ENCODE measurements around the gene NAP1L1.

NAP1L1 gene

DNA sequence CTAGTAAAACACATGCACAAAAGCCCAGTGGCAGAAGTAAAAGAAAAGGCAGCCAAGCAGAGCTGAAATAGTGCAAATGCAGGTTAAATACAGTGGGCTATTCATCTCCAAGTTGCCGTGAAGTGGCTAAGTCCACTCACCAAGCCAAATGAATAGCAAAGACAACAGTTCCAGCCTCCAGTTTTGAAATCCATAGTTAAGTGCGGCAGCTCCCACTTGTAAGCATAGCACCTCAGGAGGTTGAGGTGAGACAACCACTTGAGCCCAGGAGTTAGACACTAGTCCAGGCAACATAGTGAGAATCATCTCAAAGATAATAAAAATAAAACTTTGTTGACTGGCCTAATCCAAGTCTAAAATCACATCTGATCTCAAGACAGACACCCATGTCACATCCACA is 43.1 kb downstream of the NAP1L1 start:
- DNase-seq (ENCODE audit: low read depth in 3 of 3, low spot score in 1 of 3), result no peak

DNA sequence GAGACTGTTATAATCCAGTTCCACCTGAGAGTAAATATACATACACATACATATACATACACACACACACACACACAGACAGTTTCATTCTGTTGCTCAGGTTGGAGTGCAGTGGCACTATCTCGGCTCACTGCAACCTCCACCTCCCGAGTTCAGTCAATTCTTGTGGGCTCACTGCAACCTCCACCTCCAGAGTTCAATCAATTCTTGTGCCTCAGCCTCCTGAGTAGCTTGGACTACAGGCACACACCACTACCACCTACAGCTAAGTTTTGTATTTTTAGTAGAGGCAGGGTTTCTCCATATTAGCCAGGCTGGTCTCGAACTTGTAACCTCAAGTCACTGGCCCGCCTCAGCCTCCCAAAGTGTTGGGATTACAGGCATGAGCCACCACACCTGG is 44.0 kb downstream of the NAP1L1 start:
- DNase-seq (ENCODE audit: low read depth in 3 of 3, low spot score in 1 of 3), result no peak

DNA sequence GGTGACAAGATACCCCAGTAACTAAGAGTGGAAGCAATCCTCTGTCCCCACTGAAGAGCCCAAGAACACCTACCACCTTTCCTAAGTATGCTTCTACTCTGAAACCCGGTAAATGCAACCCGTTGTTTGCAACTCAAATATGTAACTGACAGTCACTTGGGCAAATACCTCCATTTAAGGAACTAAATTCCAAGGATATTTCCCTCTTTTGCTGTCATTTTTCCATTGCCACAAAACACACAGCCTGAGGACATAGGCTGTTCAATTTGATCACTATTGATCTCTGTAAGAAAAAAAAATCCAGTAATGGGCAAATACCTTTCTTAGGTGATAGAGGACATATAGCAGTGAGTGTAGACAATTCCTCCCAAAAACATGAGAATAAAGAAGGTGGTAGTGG is 46.3 kb downstream of the NAP1L1 start:
- DNase-seq (ENCODE audit: low read depth in 3 of 3, low spot score in 1 of 3), result no peak

DNA sequence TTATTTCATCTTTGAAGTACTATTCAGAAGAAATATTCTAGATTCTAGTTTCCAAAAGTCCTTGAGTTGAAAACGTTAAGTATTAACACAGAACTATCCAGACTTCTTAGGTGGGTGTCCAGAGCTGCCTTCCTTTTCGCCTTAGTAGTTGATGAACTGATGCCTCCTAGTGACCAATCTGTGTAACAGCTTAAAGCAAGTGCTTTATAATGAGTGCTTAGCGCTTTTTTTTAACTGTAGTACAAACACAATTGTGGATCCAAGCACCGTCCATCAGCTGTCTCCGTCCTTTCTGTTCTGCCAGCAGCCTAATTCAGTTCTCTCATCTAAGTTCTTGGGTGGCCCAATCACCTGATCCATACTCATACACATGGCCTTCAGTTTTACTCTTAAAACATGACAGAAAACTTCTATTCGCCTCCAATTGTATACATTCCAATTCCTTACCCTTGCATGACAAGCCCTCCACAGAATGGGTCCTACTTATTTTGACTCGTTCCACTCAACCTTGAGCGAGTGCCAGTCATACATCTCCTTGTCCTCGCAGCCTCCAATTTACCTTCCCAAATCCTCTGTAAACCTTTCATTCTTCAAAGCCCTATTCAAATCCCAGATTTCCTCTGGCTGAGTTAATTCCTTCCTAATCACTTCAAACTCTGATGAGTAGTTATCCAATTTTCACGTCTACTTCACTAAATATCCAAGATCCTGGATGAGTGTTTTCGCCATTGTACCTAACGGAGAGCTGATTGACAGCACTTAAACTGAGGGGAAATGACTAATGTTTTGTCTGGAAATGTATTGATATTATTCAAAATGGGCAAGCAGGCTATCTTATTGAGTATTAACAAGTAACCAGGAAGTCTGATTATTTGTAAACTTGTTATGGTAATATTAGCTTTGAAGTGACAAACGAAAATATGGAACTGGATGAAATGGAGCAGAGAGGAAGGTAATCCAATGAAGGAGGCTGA is 47.1 kb downstream of the NAP1L1 start:
- DNase-seq (ENCODE audit: low read depth in 3 of 3, low spot score in 1 of 3), result peak in 1 of 3 donors; percentile 10

DNA sequence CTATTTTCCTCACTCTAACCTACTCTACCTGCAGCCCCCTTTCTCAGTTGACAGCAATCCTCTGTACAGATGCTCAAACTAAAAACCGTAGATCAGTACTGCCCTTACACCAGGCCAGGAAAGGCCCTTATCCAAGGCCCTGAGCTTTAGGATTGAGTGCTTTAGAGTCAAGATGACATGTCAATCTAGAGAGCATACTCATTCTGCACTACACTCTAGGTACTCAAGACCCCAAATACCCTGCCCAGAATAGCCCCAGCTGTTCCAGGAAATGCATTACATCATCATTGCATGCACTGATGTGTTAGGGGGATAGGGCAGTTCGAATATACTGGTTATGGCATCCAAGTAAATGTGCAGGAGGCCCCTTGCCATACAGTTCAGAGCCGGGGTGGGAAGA is 49.4 kb downstream of the NAP1L1 start:
- no peak for DNase-seq (ENCODE audit: low read depth in 3 of 3, low spot score in 1 of 3)

DNA sequence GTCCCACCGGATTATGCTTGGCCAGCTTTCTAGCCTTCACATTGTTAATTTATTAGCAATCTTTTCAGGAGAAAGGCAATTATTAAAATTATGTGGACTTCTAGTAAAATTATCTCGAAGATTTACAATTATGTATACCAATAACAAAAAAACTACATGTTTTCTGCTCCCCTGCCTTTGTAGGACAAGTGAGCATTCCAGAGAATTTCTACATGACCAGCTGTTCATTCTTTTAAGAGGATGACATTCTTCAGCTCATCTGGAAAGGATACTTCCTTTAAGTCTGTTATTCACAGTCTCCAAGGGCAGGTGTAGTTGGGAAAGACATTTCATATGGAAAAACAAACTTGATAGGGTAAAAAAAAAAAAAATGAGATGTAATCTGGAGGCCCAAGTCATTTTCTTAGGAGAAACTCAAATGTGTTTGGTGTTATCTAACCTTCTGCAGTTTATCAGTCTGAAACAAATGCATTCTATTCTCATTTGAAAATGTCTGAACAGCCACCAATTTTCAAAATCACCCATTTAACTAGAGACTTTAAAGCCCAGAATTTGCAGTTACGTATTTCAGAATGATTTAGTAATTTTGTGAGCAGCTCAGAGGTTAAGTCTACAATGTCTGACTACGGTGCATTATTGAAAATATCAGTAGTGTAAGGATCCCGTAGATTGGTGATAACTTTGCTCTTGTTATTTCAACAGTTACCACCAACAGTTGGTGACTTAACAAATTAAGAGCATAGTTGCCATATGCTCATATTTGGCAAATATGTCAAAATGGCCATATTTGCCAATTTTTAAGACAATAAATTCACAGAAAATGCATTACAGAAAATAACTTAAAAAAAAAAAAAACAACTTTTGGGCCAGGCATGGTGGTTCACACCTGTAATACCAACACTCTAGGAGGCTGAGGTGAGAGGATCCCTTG is 51.1 kb downstream of the NAP1L1 start:
- DNase-seq (ENCODE audit: low read depth in 3 of 3, low spot score in 1 of 3), result no peak

DNA sequence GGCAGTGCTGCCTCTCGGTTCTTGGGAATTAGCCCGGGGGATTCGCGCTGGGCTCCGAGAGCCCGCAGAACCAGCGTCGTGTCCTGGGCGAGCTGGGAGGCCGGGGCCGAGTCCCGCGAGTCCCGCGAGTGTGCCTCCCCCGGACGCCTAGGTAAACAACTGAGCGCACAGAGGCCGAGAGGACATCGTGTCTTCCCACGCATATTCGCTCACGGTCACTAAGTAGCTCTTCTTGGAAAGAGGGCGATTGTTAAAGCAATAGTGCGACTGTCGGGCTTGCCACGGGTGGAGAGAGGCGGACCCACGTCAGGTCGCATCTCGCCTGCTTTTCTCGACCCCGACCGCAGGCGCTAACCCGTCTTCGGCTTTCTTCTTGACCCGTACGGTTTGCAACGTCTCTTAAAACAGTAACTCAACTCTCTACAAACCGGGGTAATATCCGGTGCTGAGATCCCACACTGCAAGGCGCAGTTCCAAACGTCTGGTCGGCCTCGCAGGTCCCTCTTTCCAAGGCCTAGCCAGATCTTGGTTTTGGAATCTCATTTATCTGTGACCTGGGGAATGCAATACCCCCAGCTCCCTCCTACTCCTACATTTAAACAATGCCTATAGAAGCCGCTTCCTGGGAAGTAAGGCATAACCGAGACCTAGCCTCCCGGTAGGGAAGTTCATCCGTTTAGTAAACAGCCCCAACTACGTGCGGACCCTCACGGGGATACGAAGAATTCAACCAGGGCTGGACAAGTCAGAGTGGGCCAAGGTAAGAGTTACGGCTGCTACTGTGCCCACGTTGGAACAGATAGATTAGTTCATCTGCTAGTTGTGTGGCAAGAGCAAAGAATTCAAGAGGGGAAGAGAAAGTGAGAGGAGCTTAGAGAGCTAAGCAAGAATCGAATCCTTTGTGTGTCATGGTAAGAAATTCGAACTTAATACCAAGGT is 52.2 kb downstream of the NAP1L1 start:
- DNase-seq (ENCODE audit: low read depth in 3 of 3, low spot score in 1 of 3), result peak in 2 of 3 donors; percentile 4 to 30

DNA sequence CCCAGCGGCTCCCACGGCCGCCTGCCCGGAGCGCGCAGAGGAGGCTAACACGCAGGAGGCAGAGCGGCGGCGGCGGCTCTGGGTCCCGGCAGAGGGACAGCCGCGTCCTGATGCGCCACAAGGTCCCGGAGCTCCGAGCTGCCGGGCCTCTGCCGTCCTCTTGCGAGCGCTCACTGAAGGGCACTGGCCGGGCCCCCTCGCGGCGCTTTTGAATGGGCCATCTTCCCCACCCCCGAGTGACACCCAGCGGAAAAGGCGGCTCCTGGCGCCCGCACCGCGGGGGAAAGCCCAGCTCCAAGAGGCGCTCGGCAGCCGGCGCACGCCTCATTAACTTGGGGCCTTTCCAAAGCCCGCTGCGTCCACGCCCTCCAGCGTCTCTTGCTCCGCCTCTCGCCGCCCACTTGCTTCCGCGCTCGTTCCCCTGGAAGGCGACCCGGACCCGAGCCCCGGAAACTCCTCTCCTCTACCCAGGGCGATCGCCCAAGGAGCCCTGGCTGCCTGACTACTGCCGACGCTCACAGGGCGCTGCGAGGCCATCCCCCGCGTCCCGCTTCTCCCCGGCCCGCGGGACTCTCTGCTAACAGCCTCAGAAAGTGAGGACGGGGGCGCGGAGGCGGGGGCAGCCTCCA is 53.0 kb downstream of the NAP1L1 start, which contains the start of gene PHLDA1:
Gene PHLDA1 (minus strand): TSS at position 363 of the 629 bp plus-strand sequence.
- peak; percentile 89 to 92 (median 91) for DNase-seq (ENCODE audit: low read depth in 3 of 3, low spot score in 1 of 3)

DNA sequence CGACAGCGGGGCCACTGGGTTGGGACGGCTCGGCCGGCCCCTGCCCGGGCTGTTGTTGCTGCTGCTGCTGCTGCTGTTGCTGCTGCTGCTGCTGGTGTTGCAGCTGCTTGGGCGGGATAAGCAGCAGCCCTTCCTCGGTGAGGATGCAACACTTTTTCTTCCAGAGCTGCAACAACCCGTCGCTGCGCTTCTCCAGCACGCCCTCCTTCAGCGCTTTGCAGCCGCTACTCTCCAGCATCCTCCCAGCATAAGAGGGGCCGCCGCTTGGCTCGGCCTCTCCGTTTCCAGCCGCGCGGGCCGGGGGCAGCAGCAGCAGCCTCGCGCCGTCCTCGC is 53.4 kb downstream of the NAP1L1 start:
- DNase-seq (ENCODE audit: low read depth in 3 of 3, low spot score in 1 of 3), result no peak

DNA sequence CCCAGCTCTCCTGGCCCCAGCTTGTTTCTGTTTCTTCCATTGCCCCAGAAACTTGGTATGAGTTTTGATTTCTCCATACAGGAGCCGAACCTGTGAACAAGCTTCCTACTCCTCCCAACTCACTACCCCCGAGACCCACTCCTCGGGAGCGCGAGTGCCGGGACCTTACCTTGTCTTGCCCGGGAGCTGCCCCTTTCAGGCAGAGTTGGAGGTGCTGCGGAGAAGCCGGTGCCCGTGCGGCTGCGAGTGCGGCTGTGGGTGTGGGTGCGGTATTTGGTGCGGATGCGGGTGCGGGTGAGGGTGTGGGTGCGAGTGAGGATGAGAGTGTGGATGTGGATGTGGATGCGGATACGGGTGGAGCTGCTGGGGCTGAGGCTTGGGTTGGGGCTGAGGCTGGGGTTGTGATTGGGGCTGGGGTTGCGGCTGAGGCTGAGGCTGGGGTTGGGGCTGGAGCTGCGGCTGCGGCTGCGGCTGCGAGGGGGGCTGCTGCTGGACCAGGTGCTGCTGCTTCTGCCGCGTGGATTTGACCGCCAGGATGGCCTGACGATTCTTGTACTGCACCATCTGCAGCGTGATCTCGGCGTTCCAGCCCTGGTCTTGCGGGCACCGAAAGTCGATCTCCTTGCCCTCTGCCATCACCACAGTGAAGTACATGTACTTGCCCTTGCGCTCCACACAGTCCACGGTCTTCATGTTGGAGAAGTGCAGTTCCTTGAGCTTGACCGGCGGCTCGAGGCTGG is 54.0 kb downstream of the NAP1L1 start:
- DNase-seq (ENCODE audit: low read depth in 3 of 3, low spot score in 1 of 3), result peak in 2 of 3 donors; percentile 24 to 33

DNA sequence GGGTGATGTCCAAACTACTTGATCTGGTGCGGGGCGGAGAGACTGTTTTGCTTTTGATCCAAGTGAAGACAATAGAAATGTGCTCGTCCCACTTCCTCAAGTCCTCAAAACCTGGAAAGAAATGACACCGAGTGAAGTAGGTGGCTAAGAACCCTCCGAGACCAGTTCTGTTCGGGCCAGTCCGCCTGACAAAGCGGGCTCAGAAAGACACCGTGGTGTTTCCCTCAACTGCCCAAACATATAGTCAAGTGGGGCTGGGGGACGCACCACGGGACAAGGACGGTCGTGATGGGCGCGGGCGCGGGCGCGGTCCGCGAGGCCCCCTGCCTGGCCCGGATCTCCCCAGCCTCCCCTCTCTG is 54.5 kb downstream of the NAP1L1 start:
- peak in 1 of 3 donors; percentile 14 for DNase-seq (ENCODE audit: low read depth in 3 of 3, low spot score in 1 of 3)

DNA sequence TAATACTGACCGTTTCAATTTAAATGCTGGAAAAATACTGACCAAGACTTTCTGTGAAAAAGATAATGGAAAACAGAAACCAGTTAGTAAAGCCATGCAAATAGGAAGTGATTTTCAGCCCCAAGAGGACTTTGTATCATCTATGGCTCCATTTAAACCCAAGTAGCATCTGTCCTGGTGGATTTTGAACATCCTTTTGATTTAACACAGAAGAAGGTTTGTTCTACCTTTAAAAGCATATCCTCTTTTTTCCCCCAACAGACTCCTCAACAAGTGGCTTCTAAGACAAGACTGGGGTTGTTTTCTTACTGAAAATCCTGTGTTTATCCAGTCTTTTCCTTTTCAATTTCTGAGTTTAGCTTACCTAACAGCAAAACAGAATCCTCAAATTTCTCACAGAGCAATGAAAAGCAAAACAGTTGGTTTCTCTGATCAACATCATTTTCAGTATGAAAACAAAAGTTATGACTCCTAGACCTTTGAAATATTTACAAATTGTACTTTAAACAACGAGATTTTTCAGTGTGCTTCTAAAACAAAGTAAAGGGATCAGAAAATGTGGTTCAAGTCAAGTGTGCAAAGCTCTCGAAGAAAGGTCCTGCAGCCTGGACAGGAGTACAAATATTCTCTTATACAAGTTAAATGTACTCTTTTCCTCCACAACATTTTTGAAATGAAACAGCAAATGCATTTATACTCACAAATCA is 55.8 kb downstream of the NAP1L1 start:
- DNase-seq (ENCODE audit: low read depth in 3 of 3, low spot score in 1 of 3), result no peak

DNA sequence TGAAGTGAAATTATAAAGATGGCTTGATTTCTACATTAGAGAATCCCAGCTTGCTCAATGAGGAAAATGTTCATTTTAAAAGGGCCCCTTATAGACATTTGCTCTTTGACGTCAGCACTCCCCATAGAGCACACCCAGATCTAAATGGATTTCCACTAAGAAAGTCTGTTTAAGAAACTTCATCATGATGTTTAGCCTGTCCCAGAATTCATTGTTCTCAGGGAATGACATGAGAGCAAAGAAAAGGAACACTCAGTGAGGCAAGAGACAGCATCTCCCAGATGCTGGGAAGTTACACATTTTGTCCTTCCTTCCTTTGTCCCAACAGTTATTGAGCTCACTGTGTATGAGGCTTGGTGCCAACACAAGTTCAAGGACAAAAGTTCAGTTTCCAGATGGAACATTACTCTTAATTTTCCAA is 57.8 kb downstream of the NAP1L1 start:
- no peak for DNase-seq (ENCODE audit: low read depth in 3 of 3, low spot score in 1 of 3)

DNA sequence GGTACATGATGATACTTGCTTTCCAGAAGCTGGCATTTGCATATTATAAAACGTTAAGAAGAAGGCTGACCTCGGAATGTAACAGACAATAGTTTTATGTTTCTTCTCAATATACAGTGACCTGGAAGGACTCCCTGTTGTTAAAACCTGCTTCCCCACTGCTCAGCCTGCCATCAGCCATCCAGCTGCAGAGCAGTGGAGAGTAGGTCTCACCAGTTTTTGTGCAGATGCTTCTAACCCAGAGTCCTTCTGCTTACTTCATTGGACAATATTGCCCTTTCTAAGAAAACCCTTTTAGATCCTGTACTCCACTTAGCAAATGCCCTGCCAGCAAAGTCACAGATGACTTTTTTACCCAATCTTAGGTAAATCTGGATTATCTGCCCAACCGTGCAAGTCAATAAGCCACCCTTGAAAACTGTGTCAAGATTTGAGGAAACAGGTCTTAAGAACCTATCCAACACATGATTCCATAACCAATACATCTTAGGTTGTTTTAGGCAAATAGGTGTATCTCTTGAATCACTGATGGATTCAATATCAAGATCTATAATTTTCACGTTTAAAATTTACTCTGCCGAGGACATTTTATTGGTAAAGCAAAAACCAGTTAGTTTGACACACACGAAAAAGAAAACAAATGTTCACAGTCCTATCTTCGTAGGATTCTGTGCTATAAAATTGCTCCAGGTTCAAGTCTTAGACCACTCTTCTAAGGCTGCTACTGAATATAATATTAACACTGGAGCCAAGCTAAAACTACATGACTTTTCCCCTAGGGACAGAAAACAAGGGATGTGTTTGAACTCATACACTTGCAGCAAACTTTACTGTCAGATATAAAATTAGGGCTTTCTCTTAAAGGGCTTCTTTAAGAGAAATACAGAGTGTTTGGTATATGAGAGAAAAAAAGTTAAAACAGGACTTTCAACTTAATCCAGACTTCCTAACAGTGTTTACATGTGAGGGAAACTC is 58.6 kb downstream of the NAP1L1 start:
- no peak for DNase-seq (ENCODE audit: low read depth in 3 of 3, low spot score in 1 of 3)

DNA sequence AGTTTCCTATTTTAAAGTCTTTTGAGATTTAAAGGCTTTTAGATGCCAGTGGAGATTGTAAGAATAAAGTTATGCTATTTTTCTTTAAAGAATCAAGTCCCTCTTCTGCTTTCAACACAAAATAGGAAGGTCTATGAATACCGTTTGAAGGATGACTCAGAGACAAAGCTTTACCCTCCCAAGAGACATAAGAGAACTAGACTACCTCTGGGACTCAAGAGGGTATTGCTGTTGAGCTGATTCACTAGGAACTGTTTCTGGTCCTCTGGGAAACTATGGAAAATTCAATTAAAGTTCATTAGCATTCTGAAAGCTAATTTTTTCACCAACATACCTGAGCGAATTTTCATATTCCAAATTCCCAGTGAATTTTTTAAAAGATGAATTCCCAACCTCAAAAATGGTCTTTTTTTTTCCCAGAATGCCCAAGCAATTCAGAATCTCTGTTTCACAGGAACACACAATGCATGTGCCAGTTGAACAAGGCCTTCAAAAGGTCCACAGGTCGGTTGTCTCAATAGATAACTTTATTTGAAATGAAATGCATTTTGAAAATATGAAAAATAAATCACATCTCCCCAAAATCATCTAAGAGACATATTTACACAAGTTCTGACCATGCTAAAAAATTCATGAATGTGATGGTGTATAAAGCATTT is 59.4 kb downstream of the NAP1L1 start:
- DNase-seq (ENCODE audit: low read depth in 3 of 3, low spot score in 1 of 3), result no peak

DNA sequence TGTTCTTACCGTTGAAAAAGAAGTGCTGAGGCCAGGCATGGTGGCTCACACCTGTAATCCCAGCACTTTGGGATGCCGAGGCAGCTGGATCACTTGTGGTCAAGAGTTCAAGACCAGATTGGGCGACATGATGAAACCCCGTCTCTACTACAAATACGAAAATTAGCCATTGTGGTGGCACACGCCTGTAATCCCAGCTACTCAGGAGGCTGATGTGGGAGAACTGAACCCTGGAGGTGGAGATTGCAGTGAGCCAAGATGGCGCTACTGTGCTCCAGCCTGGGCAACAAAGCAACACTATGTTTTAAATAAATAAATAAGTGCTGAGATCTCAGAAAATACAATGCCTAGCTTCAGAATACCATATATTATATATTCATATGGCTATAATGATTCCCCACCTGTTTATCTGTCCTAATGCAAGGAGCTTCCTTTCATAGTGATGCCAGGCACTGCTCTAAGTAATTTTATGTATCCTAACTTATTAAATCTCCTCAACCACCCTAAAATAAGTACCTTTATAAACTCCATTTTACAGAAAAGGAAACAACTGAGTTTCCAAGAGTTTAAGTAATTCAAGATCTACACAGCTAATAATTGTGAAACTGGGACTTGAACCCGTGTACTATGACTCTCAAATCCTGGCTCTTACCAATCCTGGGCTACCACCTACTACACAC is 60.2 kb downstream of the NAP1L1 start:
- no peak for DNase-seq (ENCODE audit: low read depth in 3 of 3, low spot score in 1 of 3)

Measured in stimulated activated CD4-positive, alpha-beta T cell treated with anti-CD3 and anti-CD28 coated beads, TNF-alpha, amount 100 ng/mL, for 1 hour (primary cell).